ENCODE measurements around the gene MPL. TPM values are rescaled to one million over a fixed set of nuclear protein-coding genes. Genes with fewer than 3 reads are reported as not detected.

Gene MPL
- polyA plus RNA-seq, 1 donor, result 0.21 TPM

DNA sequence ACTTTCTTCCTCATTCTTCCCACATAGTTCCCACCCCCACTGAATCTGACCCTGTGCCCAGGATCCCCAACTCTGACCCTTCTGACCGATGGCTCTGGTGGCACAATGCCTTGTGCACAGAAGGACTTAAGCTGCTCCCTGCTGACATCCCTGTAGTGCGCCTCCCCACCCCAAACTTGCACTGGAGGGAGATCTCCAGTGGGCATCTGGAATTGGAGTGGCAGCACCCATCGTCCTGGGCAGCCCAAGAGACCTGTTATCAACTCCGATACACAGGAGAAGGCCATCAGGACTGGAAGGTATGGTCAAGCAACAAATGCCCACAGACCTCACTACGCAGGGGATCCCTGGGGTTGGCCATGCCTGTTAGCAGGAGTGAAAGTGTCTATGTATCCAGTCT lies 9.0 kb downstream of the MPL start:
- no peak overlapping the region for H3K4me3 ChIP-seq (ENCODE audit: low read length)
- H3K36me3 ChIP-seq (ENCODE audit: control insufficient read depth, insufficient read depth, low read length), result no peaks in the 10 kb centered on the region
- no peaks in the 10 kb centered on the region for H3K9me3 ChIP-seq (ENCODE audit: control insufficient read depth, low read depth, low read length)
- no CpG with 5 or more reads among the region's 5 CpGs for WGBS (ENCODE audit: insufficient coverage, low lambda C conversion rate)
- H3K27me3 ChIP-seq (ENCODE audit: control insufficient read depth, insufficient read depth, low read length), result peaks cover 4% of the 10 kb centered on the region
- H3K4me1 ChIP-seq (ENCODE audit: control insufficient read depth, insufficient read depth, low read length), result peaks cover 27% of the 10 kb centered on the region
- no peak for DNase-seq
- H3K27ac ChIP-seq (ENCODE audit: low read length), result no peak overlapping the region

GRCh38 chr1:43348343-43348808 lies 10.8 kb downstream of the MPL start:
- Histone ChIP-seq H3K36me3 (ENCODE audit: control insufficient read depth, insufficient read depth, low read length) (no peaks in the 10 kb centered on the region), H3K9me3 (ENCODE audit: control insufficient read depth, low read depth, low read length) (no peaks in the 10 kb centered on the region), H3K27ac (ENCODE audit: low read length) (peak overlapping the region; percentile 87), H3K27me3 (ENCODE audit: control insufficient read depth, insufficient read depth, low read length) (peaks cover 4% of the 10 kb centered on the region), H3K4me3 (ENCODE audit: low read length) (peak overlapping the region; percentile 61), H3K4me1 (ENCODE audit: control insufficient read depth, insufficient read depth, low read length) (peaks cover 27% of the 10 kb centered on the region)
- WGBS (ENCODE audit: insufficient coverage, low lambda C conversion rate), result no CpG with 5 or more reads among the region's 22 CpGs
- peak in 1 of 2 donors; percentile 48 for DNase-seq

- Histone ChIP-seq H3K4me3 (ENCODE audit: low read length) (peak overlapping the region; percentile 61), H3K27ac (ENCODE audit: low read length) (peak overlapping the region; percentile 87), H3K4me1 (ENCODE audit: control insufficient read depth, insufficient read depth, low read length) (peaks cover 27% of the 10 kb centered on the region), H3K9me3 (ENCODE audit: control insufficient read depth, low read depth, low read length) (no peaks in the 10 kb centered on the region), H3K27me3 (ENCODE audit: control insufficient read depth, insufficient read depth, low read length) (peaks cover 4% of the 10 kb centered on the region), H3K36me3 (ENCODE audit: control insufficient read depth, insufficient read depth, low read length) (no peaks in the 10 kb centered on the region)
- DNase-seq, result peak; percentile 93 to 95
- no CpG with 5 or more reads among the region's 72 CpGs for WGBS (ENCODE audit: insufficient coverage, low lambda C conversion rate)
These were observed 11.4 kb downstream of the MPL start for GRCh38 chr1:43348809-43349593.

- 80% methylated on average over 3 of the region's 11 CpGs for WGBS (ENCODE audit: insufficient coverage, low lambda C conversion rate)
- Histone ChIP-seq H3K9me3 (ENCODE audit: control insufficient read depth, low read depth, low read length) (no peaks in the 10 kb centered on the region), H3K36me3 (ENCODE audit: control insufficient read depth, insufficient read depth, low read length) (no peaks in the 10 kb centered on the region), H3K4me1 (ENCODE audit: control insufficient read depth, insufficient read depth, low read length) (peaks cover 22% of the 10 kb centered on the region), H3K4me3 (ENCODE audit: low read length) (peak overlapping the region; percentile 49), H3K27me3 (ENCODE audit: control insufficient read depth, insufficient read depth, low read length) (peaks cover 4% of the 10 kb centered on the region), H3K27ac (ENCODE audit: low read length) (peak overlapping the region; percentile 87)
- DNase-seq, result no peak
These were observed 12.1 kb downstream of the MPL start for GRCh38 chr1:43349594-43350306.

GRCh38 chr1:43350976-43351375 lies 13.4 kb downstream of the MPL start:
- no peaks in the 10 kb centered on the region for H3K36me3 ChIP-seq (ENCODE audit: control insufficient read depth, insufficient read depth, low read length)
- no peak overlapping the region for H3K27ac ChIP-seq (ENCODE audit: low read length)
- no peaks in the 10 kb centered on the region for H3K9me3 ChIP-seq (ENCODE audit: control insufficient read depth, low read depth, low read length)
- DNase-seq, result no peak
- peaks cover 4% of the 10 kb centered on the region for H3K27me3 ChIP-seq (ENCODE audit: control insufficient read depth, insufficient read depth, low read length)
- H3K4me3 ChIP-seq (ENCODE audit: low read length), result no peak overlapping the region
- no CpG with 5 or more reads among the region's 1 CpG for WGBS (ENCODE audit: insufficient coverage, low lambda C conversion rate)
- peaks cover 14% of the 10 kb centered on the region for H3K4me1 ChIP-seq (ENCODE audit: control insufficient read depth, insufficient read depth, low read length)

DNA sequence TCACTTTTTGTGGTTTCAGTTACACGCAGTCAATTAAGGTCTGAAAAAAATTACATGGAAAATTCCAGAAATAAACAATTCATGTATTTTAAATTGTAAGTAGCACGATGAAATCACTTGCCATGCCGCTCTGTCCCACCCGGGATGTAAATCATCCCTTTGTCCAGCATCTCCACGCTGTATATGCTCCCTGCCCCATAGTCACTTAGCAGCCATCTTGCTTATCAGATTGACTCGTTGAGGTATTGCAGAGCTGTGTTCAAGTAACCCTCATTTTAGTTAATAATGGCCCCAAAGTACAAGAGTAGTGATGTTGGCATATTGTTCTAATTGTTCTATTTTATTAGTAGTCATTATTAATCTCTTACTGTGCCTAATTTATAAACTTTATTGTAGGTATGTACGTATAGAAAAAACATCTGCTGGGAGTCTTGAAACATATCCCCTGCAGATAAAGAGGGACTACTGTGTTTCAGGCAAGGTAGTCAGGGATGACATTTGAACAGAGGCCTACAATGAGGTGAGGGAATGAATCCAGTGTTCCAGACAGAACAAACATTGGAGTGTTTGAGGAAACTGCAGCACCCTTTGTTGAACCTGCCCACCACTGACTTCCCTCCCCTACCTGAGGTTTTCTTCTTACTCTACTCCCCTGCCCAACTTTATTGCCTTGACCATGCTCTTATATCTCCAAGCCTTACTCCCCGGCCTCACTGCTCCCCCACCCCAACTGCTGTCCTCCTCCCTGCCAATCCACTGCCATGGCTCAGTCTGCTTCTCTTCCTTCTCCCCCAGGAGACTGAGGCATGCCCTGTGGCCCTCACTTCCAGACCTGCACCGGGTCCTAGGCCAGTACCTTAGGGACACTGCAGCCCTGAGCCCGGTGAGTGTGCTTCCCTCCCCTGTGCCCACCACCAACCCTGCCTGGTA lies 14.1 kb downstream of the MPL start:
- H3K4me3 ChIP-seq (ENCODE audit: low read length), result no peak overlapping the region
- no peaks in the 10 kb centered on the region for H3K36me3 ChIP-seq (ENCODE audit: control insufficient read depth, insufficient read depth, low read length)
- H3K27ac ChIP-seq (ENCODE audit: low read length), result no peak overlapping the region
- 80% methylated on average over 2 of the region's 10 CpGs for WGBS (ENCODE audit: insufficient coverage, low lambda C conversion rate)
- H3K9me3 ChIP-seq (ENCODE audit: control insufficient read depth, low read depth, low read length), result no peaks in the 10 kb centered on the region
- no peak for DNase-seq
- H3K4me1 ChIP-seq (ENCODE audit: control insufficient read depth, insufficient read depth, low read length), result peaks cover 14% of the 10 kb centered on the region
- peaks cover 4% of the 10 kb centered on the region for H3K27me3 ChIP-seq (ENCODE audit: control insufficient read depth, insufficient read depth, low read length)

- no peaks in the 10 kb centered on the region for H3K9me3 ChIP-seq (ENCODE audit: control insufficient read depth, low read depth, low read length)
- H3K27me3 ChIP-seq (ENCODE audit: control insufficient read depth, insufficient read depth, low read length), result peaks cover 4% of the 10 kb centered on the region
- no peak for DNase-seq
- no CpG with 5 or more reads among the region's 2 CpGs for WGBS (ENCODE audit: insufficient coverage, low lambda C conversion rate)
- H3K27ac ChIP-seq (ENCODE audit: low read length), result no peak overlapping the region
- no peak overlapping the region for H3K4me3 ChIP-seq (ENCODE audit: low read length)
- H3K36me3 ChIP-seq (ENCODE audit: control insufficient read depth, insufficient read depth, low read length), result no peaks in the 10 kb centered on the region
- H3K4me1 ChIP-seq (ENCODE audit: control insufficient read depth, insufficient read depth, low read length), result peaks cover 18% of the 10 kb centered on the region
These were observed 14.7 kb downstream of the MPL start for GRCh38 chr1:43352351-43352705.

GRCh38 chr1:43352881-43353280 lies 15.3 kb downstream of the MPL start:
- no peak overlapping the region for H3K4me3 ChIP-seq (ENCODE audit: low read length)
- H3K4me1 ChIP-seq (ENCODE audit: control insufficient read depth, insufficient read depth, low read length), result peaks cover 20% of the 10 kb centered on the region
- no peaks in the 10 kb centered on the region for H3K9me3 ChIP-seq (ENCODE audit: control insufficient read depth, low read depth, low read length)
- DNase-seq, result no peak
- H3K27me3 ChIP-seq (ENCODE audit: control insufficient read depth, insufficient read depth, low read length), result peaks cover 4% of the 10 kb centered on the region
- H3K36me3 ChIP-seq (ENCODE audit: control insufficient read depth, insufficient read depth, low read length), result no peaks in the 10 kb centered on the region
- no peak overlapping the region for H3K27ac ChIP-seq (ENCODE audit: low read length)
- WGBS (ENCODE audit: insufficient coverage, low lambda C conversion rate), result 82% methylated on average over 2 of the region's 3 CpGs

GRCh38 chr1:43354471-43354870 lies 16.9 kb downstream of the MPL start:
- Histone ChIP-seq H3K9me3 (ENCODE audit: control insufficient read depth, low read depth, low read length) (no peaks in the 10 kb centered on the region), H3K4me3 (ENCODE audit: low read length) (no peak overlapping the region), H3K27me3 (ENCODE audit: control insufficient read depth, insufficient read depth, low read length) (no peaks in the 10 kb centered on the region), H3K27ac (ENCODE audit: low read length) (no peak overlapping the region), H3K4me1 (ENCODE audit: control insufficient read depth, insufficient read depth, low read length) (peaks cover 17% of the 10 kb centered on the region), H3K36me3 (ENCODE audit: control insufficient read depth, insufficient read depth, low read length) (no peaks in the 10 kb centered on the region)
- 80% methylated on average over 1 of the region's 2 CpGs for WGBS (ENCODE audit: insufficient coverage, low lambda C conversion rate)
- DNase-seq, result no peak

GRCh38 chr1:43354936-43355335 lies 17.3 kb downstream of the MPL start:
- DNase-seq, result no peak
- H3K27ac ChIP-seq (ENCODE audit: low read length), result no peak overlapping the region
- no peaks in the 10 kb centered on the region for H3K36me3 ChIP-seq (ENCODE audit: control insufficient read depth, insufficient read depth, low read length)
- H3K4me3 ChIP-seq (ENCODE audit: low read length), result no peak overlapping the region
- WGBS (ENCODE audit: insufficient coverage, low lambda C conversion rate), result no CpG with 5 or more reads among the region's 2 CpGs
- peaks cover 16% of the 10 kb centered on the region for H3K4me1 ChIP-seq (ENCODE audit: control insufficient read depth, insufficient read depth, low read length)
- no peaks in the 10 kb centered on the region for H3K9me3 ChIP-seq (ENCODE audit: control insufficient read depth, low read depth, low read length)
- H3K27me3 ChIP-seq (ENCODE audit: control insufficient read depth, insufficient read depth, low read length), result no peaks in the 10 kb centered on the region
